Neural cell (in vitro differentiated cells): ENCODE results near the gene DCLK1. TPM values are rescaled to one million over a fixed set of nuclear protein-coding genes. Genes with fewer than 3 reads are reported as not detected.
A peak's percentile ranks its signal among the peaks of the same experiment; 100 is the strongest.

Experiments
- H2AFZ ChIP-seq: fragments of 200-600, 300-800 bp; sonication (generic), shearing (Covaris generic); 2 replicates; pipeline ENCODE4 v1.6.0; 2014; ENCODE audit warnings: low read depth, mild to moderate bottlenecking, antibody characterized with exemption, low read length, moderate library complexity
- H3F3A ChIP-seq: fragments of 200-600 bp; shearing (Covaris generic); 2 replicates; pipeline ENCODE4 v1.6.1; 2016; ENCODE audit warnings: mild to moderate bottlenecking, moderate library complexity, mixed read lengths, antibody characterized with exemption, low read length; ENCODE audit not compliant: insufficient read depth, poor library complexity, severe bottlenecking
- H3K27ac ChIP-seq: fragments of 200-600, 300-800 bp; sonication (generic), shearing (Covaris generic); 2 replicates; pipeline ENCODE4 v1.5.1; 2014; ENCODE audit warnings: mild to moderate bottlenecking, low read length, moderate library complexity
- H3K27me3 ChIP-seq: fragments of 300-800, 200-600 bp; sonication (generic), shearing (Covaris generic); 2 replicates; pipeline ENCODE4 v1.6.0; 2014; ENCODE audit warnings: mild to moderate bottlenecking, low read depth, low read length, moderate library complexity; ENCODE audit not compliant: insufficient read depth
- H3K36me3 ChIP-seq: fragments of 300-800, 200-600 bp; sonication (generic), shearing (Covaris generic); 2 replicates; pipeline ENCODE4 v1.5.1; 2014; ENCODE audit warnings: mild to moderate bottlenecking, antibody characterized with exemption, low read length, moderate library complexity; ENCODE audit not compliant: insufficient read depth
- H3K4me2 ChIP-seq: fragments of 300-800, 200-600 bp; sonication (generic), shearing (Covaris generic); 2 replicates; pipeline ENCODE4 v1.6.0; 2014; ENCODE audit warnings: mild to moderate bottlenecking, low read length
- H3K4me3 ChIP-seq: fragments of 300-800, 200-600 bp; sonication (generic), shearing (Covaris generic); 2 replicates; pipeline ENCODE4 v1.5.1; 2014; ENCODE audit warnings: mild to moderate bottlenecking, low read length, moderate library complexity
- H3K79me2 ChIP-seq: fragments of 200-600 bp; shearing (Covaris generic); replicated peaks from 2 replicates; pipeline ENCODE4 v1.6.0; 2014; ENCODE audit warnings: mild to moderate bottlenecking, low read length, moderate library complexity; ENCODE audit not compliant: insufficient read depth
- H3K9ac ChIP-seq: fragments of 300-800, 200-600 bp; sonication (generic), shearing (Covaris generic); 2 replicates; pipeline ENCODE4 v1.6.1; 2016; ENCODE audit warnings: mild to moderate bottlenecking, low read length, mixed read lengths
- H3K9me2 ChIP-seq: fragments of 200-600 bp; shearing (Covaris generic); 2 replicates; pipeline ENCODE4 v1.6.1; 2016; ENCODE audit warnings: mild to moderate bottlenecking, low read length, mixed read lengths; ENCODE audit not compliant: insufficient read depth
- H3K9me3 ChIP-seq: fragments of 200-600, 300-800 bp; sonication (generic), shearing (Covaris generic); 2 replicates; pipeline ENCODE4 v1.6.1; 2016; ENCODE audit warnings: mild to moderate bottlenecking, mixed run types, low read length, moderate library complexity, mixed read lengths
- H4K20me1 ChIP-seq: fragments of 200-600 bp; shearing (Covaris generic); 2 replicates; pipeline ENCODE4 v1.6.1; 2016; ENCODE audit warnings: mild to moderate bottlenecking, mixed run types; ENCODE audit not compliant: insufficient read depth
- EP300 ChIP-seq: fragments of 450-650 bp; conservative IDR thresholded peaks from 2 replicates; pipeline ENCODE4 v1.6.1; 2014; ENCODE audit warnings: antibody characterized with exemption, mild to moderate bottlenecking, moderate library complexity; ENCODE audit not compliant: poor library complexity, severe bottlenecking
- EZH2 ChIP-seq: fragments of 200-600, 300-800 bp; shearing (Covaris generic), sonication (generic); IDR thresholded peaks from 2 replicates; pipeline ENCODE4 v1.6.1; 2014; ENCODE audit warnings: antibody characterized with exemption, low read length, borderline replicate concordance, mild to moderate bottlenecking; ENCODE audit not compliant: insufficient read depth, poor library complexity, severe bottlenecking
- MXI1 ChIP-seq: fragments of 450-650 bp; conservative IDR thresholded peaks from 2 replicates; pipeline ENCODE4 v1.6.1; 2014; ENCODE audit warnings: antibody characterized with exemption, mild to moderate bottlenecking; ENCODE audit not compliant: poor library complexity, severe bottlenecking
- POLR2AphosphoS5 ChIP-seq: IDR thresholded peaks from 2 replicates; pipeline ENCODE4 v1.6.1; 2012
- RAD21 ChIP-seq: fragments of 450-650 bp; conservative IDR thresholded peaks from 2 replicates; pipeline ENCODE4 v1.6.1; 2014; ENCODE audit warnings: antibody characterized with exemption, mild to moderate bottlenecking, moderate library complexity
- SMC3 ChIP-seq: fragments of 450-650 bp; conservative IDR thresholded peaks from 2 replicates; pipeline ENCODE4 v1.6.1; 2014; ENCODE audit warnings: antibody characterized with exemption, mild to moderate bottlenecking, moderate library complexity; ENCODE audit not compliant: poor library complexity
- TAF1 ChIP-seq: IDR thresholded peaks from 2 replicates; pipeline ENCODE4 v1.6.1; 2012; ENCODE audit warnings: low read depth
- polyA plus RNA-seq: library from polyadenylated mRNA; depleted of rRNA; stranded (reverse); fragments of >200 nt; gene quantifications from 2 replicates; pipeline ENCODE4 v1.2.3, GENCODE V29; 2014
- TF ChIP-seq, protein P1 (sequence below): fragments of 450-650 bp; IDR thresholded peaks from 2 replicates; pipeline ENCODE4 v1.5.1; 2014; ENCODE audit warnings: antibody characterized with exemption, mild to moderate bottlenecking, moderate library complexity; ENCODE audit not compliant: poor library complexity, severe bottlenecking
- TF ChIP-seq, protein P2 (sequence below): IDR thresholded peaks from 2 replicates; pipeline ENCODE4 v1.6.1; 2012; ENCODE audit warnings: borderline replicate concordance

The DCLK1 gene
- polyA plus RNA-seq, 1 donor from 2014 or later: 124 TPM

DNA sequence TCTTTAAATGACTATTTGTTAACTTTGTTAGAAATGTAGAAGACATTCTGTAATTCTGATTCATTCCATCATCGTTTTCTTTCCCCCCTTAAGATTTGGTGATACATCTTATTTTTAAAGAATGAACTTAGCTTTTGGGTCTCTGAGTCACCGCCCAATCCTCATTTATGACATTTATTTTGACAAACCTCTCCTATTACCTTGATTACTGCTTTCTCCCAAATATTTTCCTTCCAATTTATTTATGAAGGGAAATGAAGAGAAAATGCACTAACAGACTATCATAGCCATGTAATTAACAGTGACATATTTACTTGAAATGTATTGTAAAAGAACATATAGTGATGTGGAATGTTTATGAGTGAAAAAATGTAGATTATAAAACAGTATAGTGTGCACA is 241.6 kb downstream of the DCLK1 start:
- Histone ChIP-seq H3K27me3 (no peaks in the 10 kb centered on the region), H3K36me3 (no peaks in the 10 kb centered on the region), H3K9me3 (no peaks in the 10 kb centered on the region), H4K20me1 (no peaks in the 10 kb centered on the region), H3K9me2 (no peaks in the 10 kb centered on the region), H3K79me2 (no peaks in the 10 kb centered on the region), H3K9ac (peak overlapping the region; percentile 32), H3K27ac (peak overlapping the region; percentile 73), H3K4me2 (peak overlapping the region; percentile 52), H2AFZ (no peak overlapping the region), H3F3A (no peaks in the 10 kb centered on the region), H3K4me3 (peak overlapping the region; percentile 44)
- TF ChIP-seq, protein P1, sequence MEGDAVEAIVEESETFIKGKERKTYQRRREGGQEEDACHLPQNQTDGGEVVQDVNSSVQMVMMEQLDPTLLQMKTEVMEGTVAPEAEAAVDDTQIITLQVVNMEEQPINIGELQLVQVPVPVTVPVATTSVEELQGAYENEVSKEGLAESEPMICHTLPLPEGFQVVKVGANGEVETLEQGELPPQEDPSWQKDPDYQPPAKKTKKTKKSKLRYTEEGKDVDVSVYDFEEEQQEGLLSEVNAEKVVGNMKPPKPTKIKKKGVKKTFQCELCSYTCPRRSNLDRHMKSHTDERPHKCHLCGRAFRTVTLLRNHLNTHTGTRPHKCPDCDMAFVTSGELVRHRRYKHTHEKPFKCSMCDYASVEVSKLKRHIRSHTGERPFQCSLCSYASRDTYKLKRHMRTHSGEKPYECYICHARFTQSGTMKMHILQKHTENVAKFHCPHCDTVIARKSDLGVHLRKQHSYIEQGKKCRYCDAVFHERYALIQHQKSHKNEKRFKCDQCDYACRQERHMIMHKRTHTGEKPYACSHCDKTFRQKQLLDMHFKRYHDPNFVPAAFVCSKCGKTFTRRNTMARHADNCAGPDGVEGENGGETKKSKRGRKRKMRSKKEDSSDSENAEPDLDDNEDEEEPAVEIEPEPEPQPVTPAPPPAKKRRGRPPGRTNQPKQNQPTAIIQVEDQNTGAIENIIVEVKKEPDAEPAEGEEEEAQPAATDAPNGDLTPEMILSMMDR: no peak
- no peak for TF ChIP-seq EP300

DNA sequence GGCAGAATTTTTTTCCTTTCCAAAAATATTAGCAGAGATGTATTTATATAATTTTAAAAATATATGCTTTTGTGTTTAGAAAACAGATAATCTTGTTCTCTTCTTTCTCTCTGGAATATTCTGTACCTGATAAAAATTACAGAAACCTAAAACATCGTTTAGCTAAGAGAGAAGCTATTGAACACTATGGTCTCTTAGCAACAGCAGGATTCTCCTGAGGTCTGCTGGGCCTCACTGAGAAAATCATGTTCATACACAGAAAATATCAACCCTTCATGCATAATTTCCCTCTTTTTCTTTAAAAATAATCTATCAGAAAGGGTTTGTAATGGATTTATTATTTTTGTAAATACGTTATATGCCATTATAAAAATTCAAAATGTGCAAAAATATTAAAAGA is 242.2 kb downstream of the DCLK1 start:
- Histone ChIP-seq H3K4me2 (peak overlapping the region; percentile 52), H3K27ac (peak overlapping the region; percentile 73)
- TF ChIP-seq, protein P1: no peak
- no peak for TF ChIP-seq MXI1
- TF ChIP-seq RAD21: no peak
- no peak for TF ChIP-seq EZH2
- TF ChIP-seq SMC3: no peak
- TF ChIP-seq TAF1: no peak
- TF ChIP-seq, protein P2, sequence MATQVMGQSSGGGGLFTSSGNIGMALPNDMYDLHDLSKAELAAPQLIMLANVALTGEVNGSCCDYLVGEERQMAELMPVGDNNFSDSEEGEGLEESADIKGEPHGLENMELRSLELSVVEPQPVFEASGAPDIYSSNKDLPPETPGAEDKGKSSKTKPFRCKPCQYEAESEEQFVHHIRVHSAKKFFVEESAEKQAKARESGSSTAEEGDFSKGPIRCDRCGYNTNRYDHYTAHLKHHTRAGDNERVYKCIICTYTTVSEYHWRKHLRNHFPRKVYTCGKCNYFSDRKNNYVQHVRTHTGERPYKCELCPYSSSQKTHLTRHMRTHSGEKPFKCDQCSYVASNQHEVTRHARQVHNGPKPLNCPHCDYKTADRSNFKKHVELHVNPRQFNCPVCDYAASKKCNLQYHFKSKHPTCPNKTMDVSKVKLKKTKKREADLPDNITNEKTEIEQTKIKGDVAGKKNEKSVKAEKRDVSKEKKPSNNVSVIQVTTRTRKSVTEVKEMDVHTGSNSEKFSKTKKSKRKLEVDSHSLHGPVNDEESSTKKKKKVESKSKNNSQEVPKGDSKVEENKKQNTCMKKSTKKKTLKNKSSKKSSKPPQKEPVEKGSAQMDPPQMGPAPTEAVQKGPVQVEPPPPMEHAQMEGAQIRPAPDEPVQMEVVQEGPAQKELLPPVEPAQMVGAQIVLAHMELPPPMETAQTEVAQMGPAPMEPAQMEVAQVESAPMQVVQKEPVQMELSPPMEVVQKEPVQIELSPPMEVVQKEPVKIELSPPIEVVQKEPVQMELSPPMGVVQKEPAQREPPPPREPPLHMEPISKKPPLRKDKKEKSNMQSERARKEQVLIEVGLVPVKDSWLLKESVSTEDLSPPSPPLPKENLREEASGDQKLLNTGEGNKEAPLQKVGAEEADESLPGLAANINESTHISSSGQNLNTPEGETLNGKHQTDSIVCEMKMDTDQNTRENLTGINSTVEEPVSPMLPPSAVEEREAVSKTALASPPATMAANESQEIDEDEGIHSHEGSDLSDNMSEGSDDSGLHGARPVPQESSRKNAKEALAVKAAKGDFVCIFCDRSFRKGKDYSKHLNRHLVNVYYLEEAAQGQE: no peak
- TF ChIP-seq POLR2AphosphoS5: no peak

More for the DNA sequence above, 242.2 kb downstream of the DCLK1 start:
- Histone ChIP-seq H2AFZ (no peak overlapping the region), H4K20me1 (no peaks in the 10 kb centered on the region), H3K9me3 (no peaks in the 10 kb centered on the region), H3K9ac (peak overlapping the region; percentile 32), H3K9me2 (no peaks in the 10 kb centered on the region), H3F3A (no peaks in the 10 kb centered on the region), H3K4me3 (peak overlapping the region; percentile 44), H3K27me3 (no peaks in the 10 kb centered on the region), H3K79me2 (no peaks in the 10 kb centered on the region), H3K36me3 (no peaks in the 10 kb centered on the region)
